HCT116 (cell line): ENCODE measurements around the gene UTP15. TPM values are rescaled to one million over a fixed set of nuclear protein-coding genes. Genes with fewer than 3 reads are reported as not detected.

ENCODE experiments used
- ATAC-seq: fragments of 200-7000 bp; cut with Tn5 transposase; 2 replicates; pipeline ENCODE4 v1.9.1; 2020; ENCODE audit warnings: mild to moderate bottlenecking, moderate library complexity
- BruUV-seq: library from RNA; stranded (reverse); fragments of 400-500 nt; replicated peaks from 2 replicates; lab custom pipeline; 2021; lab: Mats Ljungman, UMichigan
- CTCF ChIA-PET: fragments of 300-600 bp; sonication (Branson Sonifier 250); formaldehyde crosslinking; loops from one replicate; lab custom pipeline; 2021; ENCODE audit warnings: antibody characterized with exemption; lab: Charles Lee
- POLR2A ChIA-PET: fragments of 300-600, 350-600 bp; sonication (Branson Sonifier 250); formaldehyde crosslinking; loops from one replicate; lab custom pipeline; 2021; ENCODE audit warnings: antibody characterized with exemption; lab: Charles Lee
- RAD21 ChIA-PET, 2 experiments: fragments of 300-600 bp; sonication (Branson Sonifier 250); formaldehyde crosslinking; loops; one replicate each; lab custom pipeline; 2023; ENCODE audit warnings: low total read pairs in 2 of 2; ENCODE audit not compliant: uncharacterized antibody in 2 of 2, unreplicated experiment in 2 of 2, low non-redundant PET in 1 of 2; lab: Charles Lee
- DNase-seq: peaks from one replicate; pipeline ENCODE4 v3.0.0-alpha.2; 2010; ENCODE audit warnings: low read depth, low spot score
- H2AFZ ChIP-seq: fragments of 200-600 bp; shearing (Covaris generic), sonication (generic); 2 replicates; pipeline ENCODE4 v1.6.1; 2017; ENCODE audit warnings: low read depth, mixed run types, mixed read lengths, antibody characterized with exemption, low read length; ENCODE audit not compliant: poor library complexity, severe bottlenecking
- H3K27ac ChIP-seq: 2 replicates; pipeline ENCODE4 v1.5.1; 2012; ENCODE audit warnings: low read depth, low read length
- H3K27me3 ChIP-seq: fragments of 200-600 bp; sonication (generic); 2 replicates; pipeline ENCODE4 v1.6.1; 2016; ENCODE audit warnings: mixed run types, low read length, mixed read lengths; ENCODE audit not compliant: insufficient read depth
- H3K36me3 ChIP-seq, 2 experiments: fragments of 200-500 bp in 1 of 2; fragments of 200-600 bp in 1 of 2; sonication (Bioruptor generic) in 1 of 2; sonication (generic) in 1 of 2; 2 replicates each; pipeline versions ENCODE4 v1.5.1 to v1.6.1; 2014 to 2016; ENCODE audit warnings: low read length in 2 of 2, inconsistent platforms in 1 of 2, mixed read lengths in 1 of 2, mixed run types in 1 of 2; ENCODE audit not compliant: insufficient read depth in 2 of 2, control insufficient read depth in 1 of 2
- H3K4me1 ChIP-seq, 2 experiments: fragments of 200-600 bp in 1 of 2; sonication (generic) in 1 of 2; 2 replicates each; pipeline versions ENCODE4 v1.5.1 to v1.6.1; 2012 to 2017; ENCODE audit warnings: low read length in 2 of 2, inconsistent platforms in 1 of 2, mild to moderate bottlenecking in 1 of 2, mixed read lengths in 1 of 2, mixed run types in 1 of 2, moderate library complexity in 1 of 2; ENCODE audit not compliant: insufficient read depth in 2 of 2, control insufficient read depth in 1 of 2
- H3K4me2 ChIP-seq: fragments of 200-600 bp; sonication (generic); 2 replicates; pipeline ENCODE4 v1.6.1; 2017; ENCODE audit warnings: mixed run types, low read length, mixed read lengths
- H3K4me3 ChIP-seq, 2 experiments: fragments of 200-600 bp in 1 of 2; sonication (generic) in 1 of 2; replicated peaks in 1 of 2; 2 replicates each; pipeline ENCODE4 v1.5.1; 2011 to 2016; ENCODE audit warnings: low read length in 2 of 2, control low read depth in 1 of 2, low read depth in 1 of 2, mild to moderate bottlenecking in 1 of 2, mixed read lengths in 1 of 2, mixed run types in 1 of 2
- H3K79me2 ChIP-seq: fragments of 200-600 bp; sonication (generic); 2 replicates; pipeline ENCODE4 v1.6.1; 2017; ENCODE audit warnings: mild to moderate bottlenecking, mixed run types, low read length, moderate library complexity, mixed read lengths; ENCODE audit not compliant: insufficient read depth
- H3K9ac ChIP-seq: fragments of 200-600 bp; sonication (generic); 2 replicates; pipeline ENCODE4 v1.6.1; 2016; ENCODE audit warnings: low read length, mixed read lengths
- H3K9me2 ChIP-seq: fragments of 200-600 bp; sonication (generic), shearing (Covaris generic); 2 replicates; pipeline ENCODE4 v1.6.1; 2017; ENCODE audit warnings: mixed run types, mild to moderate bottlenecking, moderate library complexity; ENCODE audit not compliant: insufficient read depth
- H3K9me3 ChIP-seq, 2 experiments: fragments of 200-500 bp in 1 of 2; fragments of 200-600 bp in 1 of 2; sonication (Bioruptor generic) in 1 of 2; sonication (generic) in 1 of 2; 2 replicates each; pipeline ENCODE4 v1.6.1; 2014 to 2017; ENCODE audit warnings: low read length in 2 of 2, mixed read lengths in 2 of 2, inconsistent platforms in 1 of 2, low read depth in 1 of 2, mild to moderate bottlenecking in 1 of 2, mixed run types in 1 of 2, moderate library complexity in 1 of 2; ENCODE audit not compliant: control insufficient read depth in 1 of 2, insufficient read depth in 1 of 2
- H4K20me1 ChIP-seq: fragments of 200-600 bp; sonication (generic), shearing (Covaris generic); 2 replicates; pipeline ENCODE4 v1.6.1; 2017; ENCODE audit warnings: mixed run types, mild to moderate bottlenecking, moderate library complexity; ENCODE audit not compliant: insufficient read depth
- CBX3 ChIP-seq: IDR thresholded peaks from 2 replicates; pipeline ENCODE4 v1.6.1; 2012; ENCODE audit warnings: low read depth
- ELF1 ChIP-seq: IDR thresholded peaks from 2 replicates; pipeline ENCODE4 v1.6.1; 2012; ENCODE audit warnings: low read depth, borderline replicate concordance
- EZH2 ChIP-seq: fragments of 200-600 bp; sonication (generic); IDR thresholded peaks from 2 replicates; pipeline ENCODE4 v1.6.1; 2017; ENCODE audit warnings: antibody characterized with exemption, mixed run types
- EZH2phosphoT487 ChIP-seq: fragments of 200-600 bp; IDR thresholded peaks from 2 replicates; pipeline ENCODE4 v1.6.1; 2018; ENCODE audit warnings: antibody characterized with exemption, borderline replicate concordance
- FOSL1 ChIP-seq: IDR thresholded peaks from 2 replicates; pipeline ENCODE4 v1.6.1; 2012; ENCODE audit warnings: low read depth
- JUND ChIP-seq: IDR thresholded peaks from 2 replicates; pipeline ENCODE4 v1.6.1; 2012
- POLR2A ChIP-seq: IDR thresholded peaks from 2 replicates; pipeline ENCODE4 v1.7.0; 2011; ENCODE audit warnings: borderline replicate concordance; ENCODE audit not compliant: insufficient read depth, insufficient read length; ENCODE audit errors: extremely low read depth
- POLR2AphosphoS5 ChIP-seq: IDR thresholded peaks from 2 replicates; pipeline ENCODE4 v1.6.1; 2011; ENCODE audit warnings: mild to moderate bottlenecking, low read depth, low read length, moderate library complexity
- RAD21 ChIP-seq: IDR thresholded peaks from 2 replicates; pipeline ENCODE4 v1.6.1; 2012; ENCODE audit warnings: low read depth, mild to moderate bottlenecking
- REST ChIP-seq: IDR thresholded peaks from 2 replicates; pipeline ENCODE4 v1.6.1; 2012; ENCODE audit warnings: low read depth
- SIN3A ChIP-seq: IDR thresholded peaks from 2 replicates; pipeline ENCODE4 v1.6.1; 2012; ENCODE audit warnings: low read depth
- SP1 ChIP-seq: IDR thresholded peaks from 2 replicates; pipeline ENCODE4 v1.6.1; 2012; ENCODE audit warnings: low read depth
- SRF ChIP-seq: IDR thresholded peaks from 2 replicates; pipeline ENCODE4 v1.6.1; 2012; ENCODE audit warnings: low read depth
- TCF7L2 ChIP-seq: IDR thresholded peaks from 2 replicates; pipeline ENCODE4 v1.7.0; 2011; ENCODE audit warnings: borderline replicate concordance, inconsistent platforms; ENCODE audit not compliant: insufficient read depth, insufficient read length; ENCODE audit errors: extremely low read depth
- YY1 ChIP-seq: IDR thresholded peaks from 2 replicates; pipeline ENCODE4 v1.6.1; 2011; ENCODE audit warnings: low read length, low read depth, moderate library complexity, mild to moderate bottlenecking; ENCODE audit not compliant: insufficient replicate concordance; ENCODE audit errors: extremely low read depth
- ZBTB33 ChIP-seq: IDR thresholded peaks from 2 replicates; pipeline ENCODE4 v1.6.1; 2011; ENCODE audit warnings: mild to moderate bottlenecking, low read length, moderate library complexity; ENCODE audit not compliant: insufficient replicate concordance; ENCODE audit errors: extremely low read depth
- ZFX ChIP-seq: fragments of 450-650 bp; IDR thresholded peaks from 2 replicates; pipeline ENCODE4 v1.6.1; 2017
- ZNF274 ChIP-seq: fragments of 200-500 bp; sonication (Bioruptor generic); IDR thresholded peaks from 2 replicates; pipeline ENCODE4 v1.6.1; 2014; ENCODE audit warnings: mild to moderate bottlenecking, low read depth, low read length, inconsistent platforms
- intact Hi-C: fragments of 100-400 bp; cut with micrococcal nuclease; formaldehyde crosslinking; loops from 2 replicates; pipeline ENCODE4 v1.10.0; 2022
- total RNA-seq: library from RNA; stranded (reverse); gene quantifications from one replicate; pipeline ENCODE4 v1.2.1, GENCODE V29; 2021; ENCODE audit not compliant: unreplicated experiment
- TF ChIP-seq, protein P1 (sequence below): IDR thresholded peaks from 2 replicates; pipeline ENCODE4 v1.6.1; 2012

UTP15 gene
- total RNA-seq, 1 experiment from 2014 or later = 39.3 TPM

DNA sequence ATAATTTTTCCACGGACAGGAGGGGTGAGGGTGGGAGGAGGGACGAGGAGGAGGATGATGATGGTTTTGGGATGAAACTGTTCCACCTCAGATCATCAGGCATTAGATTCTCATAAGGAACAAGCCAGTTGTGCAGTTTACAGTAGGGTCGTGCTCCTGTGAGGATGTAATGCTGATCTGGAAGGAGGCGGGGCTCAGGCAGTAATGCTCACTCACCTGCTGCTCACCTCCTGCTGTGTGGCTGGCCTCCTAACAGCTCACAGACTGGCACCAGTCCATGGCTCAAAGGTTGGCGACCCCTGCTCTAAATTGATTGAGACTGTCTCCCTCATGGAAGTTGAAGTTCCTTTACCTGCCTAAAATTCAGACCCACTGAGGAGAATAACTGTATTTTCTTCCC lies 33.3 kb upstream of the UTP15 start (continued):
- TF ChIP-seq YY1 = no peak
- no peak for TF ChIP-seq ELF1
- no peak for TF ChIP-seq POLR2AphosphoS5

GRCh38 chr5:73534011-73534644 lies 31.4 kb upstream of the UTP15 start:
- no peak for DNase-seq
- peaks cover 3 to 4% of the 10 kb centered on the region in 2 experiments; a peak in 1 of 4 replicates for H3K9me3 ChIP-seq
- intact Hi-C loops = loop anchor here (10.0 kb wide), 2 partner anchors 609 to 1759 kb away; no protein-coding TSS in a partner anchor
- no peaks in the 10 kb centered on the region for H3K9me2 ChIP-seq
- ChIA-PET RAD21 (no interaction called here), CTCF (no interaction called here), POLR2A (no interaction called here)
- 0 out of 4 replicates have a peak, but pooled peaks cover 0 to 3% of the 10 kb centered on the region in 2 experiments for H3K4me1 ChIP-seq
- H3K27ac ChIP-seq = no peak overlapping the region
- H3K79me2 ChIP-seq = no peaks in the 10 kb centered on the region
- H4K20me1 ChIP-seq = no peaks in the 10 kb centered on the region
- no peaks in the 10 kb centered on the region for H3K36me3 ChIP-seq
- ATAC-seq = no peak
- H3K27me3 ChIP-seq = no peaks in the 10 kb centered on the region
- no peak overlapping the region for H2AFZ ChIP-seq
- no peak overlapping the region for H3K4me2 ChIP-seq
- TF ChIP-seq SRF = no peak
- no peak for TF ChIP-seq FOSL1
- TF ChIP-seq ZFX = no peak
- TF ChIP-seq SP1 = no peak
- no peak for TF ChIP-seq RAD21
- TF ChIP-seq REST = no peak
- no peak for TF ChIP-seq POLR2A
- no peak for TF ChIP-seq POLR2AphosphoS5
- TF ChIP-seq ZBTB33 = no peak
- TF ChIP-seq ZNF274 = no peak
- TF ChIP-seq SIN3A = no peak
- TF ChIP-seq, protein P1, sequence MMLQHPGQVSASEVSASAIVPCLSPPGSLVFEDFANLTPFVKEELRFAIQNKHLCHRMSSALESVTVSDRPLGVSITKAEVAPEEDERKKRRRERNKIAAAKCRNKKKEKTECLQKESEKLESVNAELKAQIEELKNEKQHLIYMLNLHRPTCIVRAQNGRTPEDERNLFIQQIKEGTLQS = no peak
- TF ChIP-seq CBX3 = no peak
- no peak for TF ChIP-seq JUND
- no peak for TF ChIP-seq EZH2
- no peak for TF ChIP-seq EZH2phosphoT487
- TF ChIP-seq TCF7L2 = no peak
- TF ChIP-seq YY1 = no peak
- no peak overlapping the region for H3K4me3 ChIP-seq
- no TSS peak for BruUV-seq
- H3K9ac ChIP-seq = no peak overlapping the region
